Glutamatergic neuron (in vitro differentiated cells): ENCODE data around the gene PLA2G2A. TPM values are rescaled to one million over a fixed set of nuclear protein-coding genes. Genes with fewer than 3 reads are reported as not detected.

Experiments used
- DNase-seq: peaks from one replicate; pipeline ENCODE4 v3.0.0; 2022
- H3K27ac Mint-ChIP-seq: one replicate; pipeline ENCODE4 v1.8.0; 2020; ENCODE audit warnings: mild to moderate bottlenecking, mixed read lengths, inconsistent platforms; ENCODE audit not compliant: unreplicated experiment
- H3K27me3 Mint-ChIP-seq: one replicate; pipeline ENCODE4 v1.8.0; 2020; ENCODE audit warnings: mild to moderate bottlenecking, moderate library complexity, mixed read lengths, inconsistent platforms; ENCODE audit not compliant: unreplicated experiment
- H3K36me3 Mint-ChIP-seq: one replicate; pipeline ENCODE4 v1.8.0; 2020; ENCODE audit warnings: mild to moderate bottlenecking, mixed read lengths, inconsistent platforms; ENCODE audit not compliant: unreplicated experiment
- H3K4me1 Mint-ChIP-seq: one replicate; pipeline ENCODE4 v1.8.0; 2020; ENCODE audit warnings: mild to moderate bottlenecking, low read depth, mixed read lengths, inconsistent platforms; ENCODE audit not compliant: unreplicated experiment
- H3K4me3 Mint-ChIP-seq: one replicate; pipeline ENCODE4 v1.8.0; 2020; ENCODE audit warnings: mild to moderate bottlenecking, mixed read lengths, inconsistent platforms; ENCODE audit not compliant: unreplicated experiment
- H3K9me3 Mint-ChIP-seq: one replicate; pipeline ENCODE4 v1.8.0; 2020; ENCODE audit warnings: mild to moderate bottlenecking, moderate library complexity, mixed read lengths, inconsistent platforms; ENCODE audit not compliant: unreplicated experiment
- total RNA-seq: library from RNA; stranded (reverse); fragmentation: NEBNext Ultra II Directional; extraction: Animal tissue kit (Norgen Biotek cat#: 25700); gene quantifications from one replicate; pipeline ENCODE4 v1.2.1, GENCODE V29; 2021; ENCODE audit not compliant: unreplicated experiment
- TF ChIP-seq, protein P1 (sequence below): fragments of 200-600 bp; sonication (generic); IDR thresholded peaks from one replicate; pipeline ENCODE4 v1.5.0; 2021; ENCODE audit not compliant: partially characterized antibody, unreplicated experiment

PLA2G2A gene
- total RNA-seq, 1 donor from 2014 or later, result not detected

GRCh38 chr1:19963636-19964035 is 15.8 kb downstream of the PLA2G2A start:
- TF ChIP-seq, protein P1, sequence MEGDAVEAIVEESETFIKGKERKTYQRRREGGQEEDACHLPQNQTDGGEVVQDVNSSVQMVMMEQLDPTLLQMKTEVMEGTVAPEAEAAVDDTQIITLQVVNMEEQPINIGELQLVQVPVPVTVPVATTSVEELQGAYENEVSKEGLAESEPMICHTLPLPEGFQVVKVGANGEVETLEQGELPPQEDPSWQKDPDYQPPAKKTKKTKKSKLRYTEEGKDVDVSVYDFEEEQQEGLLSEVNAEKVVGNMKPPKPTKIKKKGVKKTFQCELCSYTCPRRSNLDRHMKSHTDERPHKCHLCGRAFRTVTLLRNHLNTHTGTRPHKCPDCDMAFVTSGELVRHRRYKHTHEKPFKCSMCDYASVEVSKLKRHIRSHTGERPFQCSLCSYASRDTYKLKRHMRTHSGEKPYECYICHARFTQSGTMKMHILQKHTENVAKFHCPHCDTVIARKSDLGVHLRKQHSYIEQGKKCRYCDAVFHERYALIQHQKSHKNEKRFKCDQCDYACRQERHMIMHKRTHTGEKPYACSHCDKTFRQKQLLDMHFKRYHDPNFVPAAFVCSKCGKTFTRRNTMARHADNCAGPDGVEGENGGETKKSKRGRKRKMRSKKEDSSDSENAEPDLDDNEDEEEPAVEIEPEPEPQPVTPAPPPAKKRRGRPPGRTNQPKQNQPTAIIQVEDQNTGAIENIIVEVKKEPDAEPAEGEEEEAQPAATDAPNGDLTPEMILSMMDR, result no peak
- DNase-seq, result no peak
- peaks cover 2% of the 10 kb centered on the region for H3K27me3 Mint-ChIP-seq
- no peak overlapping the region for H3K4me3 Mint-ChIP-seq
- peaks cover 25% of the 10 kb centered on the region for H3K36me3 Mint-ChIP-seq
- peaks cover 9% of the 10 kb centered on the region for H3K9me3 Mint-ChIP-seq
- no peak overlapping the region for H3K27ac Mint-ChIP-seq
- H3K4me1 Mint-ChIP-seq, result peaks cover 2% of the 10 kb centered on the region

DNA sequence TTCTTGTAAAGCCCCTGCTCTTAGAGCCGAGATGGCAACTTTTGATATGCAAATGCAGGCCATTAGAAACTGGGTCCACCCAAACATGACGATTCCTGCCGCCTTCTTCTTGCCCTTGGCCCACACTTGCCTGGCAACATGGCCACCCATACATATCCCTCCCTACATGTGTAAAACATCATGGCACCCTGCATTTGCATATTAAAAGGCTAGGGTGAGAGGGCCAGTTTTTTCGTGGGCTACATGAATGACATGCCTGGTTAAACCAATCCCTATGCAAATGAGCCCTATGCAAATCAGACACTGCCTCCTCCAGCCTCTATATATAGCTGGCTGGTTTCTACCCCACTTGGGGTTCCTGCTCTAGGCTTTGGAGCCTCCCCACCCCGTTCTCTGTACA is 18.8 kb downstream of the PLA2G2A start:
- no peaks in the 10 kb centered on the region for H3K4me1 Mint-ChIP-seq
- no peak overlapping the region for H3K27ac Mint-ChIP-seq
- peaks cover 2% of the 10 kb centered on the region for H3K27me3 Mint-ChIP-seq
- H3K36me3 Mint-ChIP-seq, result peaks cover 24% of the 10 kb centered on the region
- DNase-seq, result no peak
- H3K9me3 Mint-ChIP-seq, result peaks cover 8% of the 10 kb centered on the region
- TF ChIP-seq, protein P1, result no peak
- no peak overlapping the region for H3K4me3 Mint-ChIP-seq

DNA sequence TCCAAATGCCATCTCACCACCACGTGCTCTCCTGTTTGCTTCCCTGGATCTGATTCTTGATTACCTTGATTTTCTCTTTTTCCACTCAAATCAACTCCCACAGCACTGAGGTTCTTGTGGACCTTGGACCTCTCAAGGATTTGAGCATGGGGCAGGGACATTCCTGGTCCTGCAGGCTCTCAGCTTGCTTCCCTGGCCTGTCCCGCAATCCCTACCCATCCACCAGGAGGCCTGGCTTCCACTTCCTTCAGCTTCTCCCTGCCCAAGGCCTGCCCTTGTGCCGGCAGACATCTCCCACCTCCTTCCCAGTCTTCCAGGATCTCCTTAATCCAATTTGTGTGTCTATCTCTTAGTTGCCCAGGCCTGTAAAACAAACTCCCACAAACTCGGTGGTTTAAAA is 21.6 kb downstream of the PLA2G2A start:
- no peaks in the 10 kb centered on the region for H3K27me3 Mint-ChIP-seq
- no peak overlapping the region for H3K4me3 Mint-ChIP-seq
- H3K4me1 Mint-ChIP-seq, result no peaks in the 10 kb centered on the region
- H3K27ac Mint-ChIP-seq, result no peak overlapping the region
- peaks cover 23% of the 10 kb centered on the region for H3K36me3 Mint-ChIP-seq
- no peak for DNase-seq
- TF ChIP-seq, protein P1, result no peak
- H3K9me3 Mint-ChIP-seq, result peaks cover 6% of the 10 kb centered on the region

- Mint-ChIP-seq H3K4me3 (no peak overlapping the region), H3K36me3 (peaks cover 15% of the 10 kb centered on the region), H3K27me3 (no peaks in the 10 kb centered on the region), H3K4me1 (no peaks in the 10 kb centered on the region), H3K9me3 (peaks cover 6% of the 10 kb centered on the region), H3K27ac (no peak overlapping the region)
- TF ChIP-seq, protein P1, result no peak
- no peak for DNase-seq
Observed at GRCh38 chr1:19955534-19956170, 23.8 kb downstream of the PLA2G2A start.

- DNase-seq, result no peak
- Mint-ChIP-seq H3K27me3 (no peaks in the 10 kb centered on the region), H3K9me3 (peaks cover 5% of the 10 kb centered on the region), H3K4me3 (no peak overlapping the region), H3K36me3 (peaks cover 15% of the 10 kb centered on the region), H3K27ac (no peak overlapping the region), H3K4me1 (no peaks in the 10 kb centered on the region)
- TF ChIP-seq, protein P1, result no peak
Observed at GRCh38 chr1:19954059-19954458, 25.4 kb downstream of the PLA2G2A start.
